GM21786 (cell line): Measurements from ENCODE around the gene PNMA8A.
"Not testable (repeated sequence)": the region's sequence is repeated elsewhere in the genome, so short reads cannot be mapped to it uniquely, and the experiment has no call there.

ENCODE experiments used
- ATAC-seq: cut with Tn5 transposase; IDR thresholded peaks from one replicate; pipeline ENCODE4 v1.9.1; 2021; ENCODE audit not compliant: unreplicated experiment

The PNMA8A gene, protein sequence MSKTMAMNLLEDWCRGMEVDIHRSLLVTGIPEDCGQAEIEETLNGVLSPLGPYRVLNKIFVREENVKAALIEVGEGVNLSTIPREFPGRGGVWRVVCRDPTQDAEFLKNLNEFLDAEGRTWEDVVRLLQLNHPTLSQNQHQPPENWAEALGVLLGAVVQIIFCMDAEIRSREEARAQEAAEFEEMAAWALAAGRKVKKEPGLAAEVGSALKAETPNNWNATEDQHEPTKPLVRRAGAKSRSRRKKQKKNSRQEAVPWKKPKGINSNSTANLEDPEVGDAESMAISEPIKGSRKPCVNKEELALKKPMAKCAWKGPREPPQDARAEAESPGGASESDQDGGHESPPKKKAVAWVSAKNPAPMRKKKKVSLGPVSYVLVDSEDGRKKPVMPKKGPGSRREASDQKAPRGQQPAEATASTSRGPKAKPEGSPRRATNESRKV

DNA sequence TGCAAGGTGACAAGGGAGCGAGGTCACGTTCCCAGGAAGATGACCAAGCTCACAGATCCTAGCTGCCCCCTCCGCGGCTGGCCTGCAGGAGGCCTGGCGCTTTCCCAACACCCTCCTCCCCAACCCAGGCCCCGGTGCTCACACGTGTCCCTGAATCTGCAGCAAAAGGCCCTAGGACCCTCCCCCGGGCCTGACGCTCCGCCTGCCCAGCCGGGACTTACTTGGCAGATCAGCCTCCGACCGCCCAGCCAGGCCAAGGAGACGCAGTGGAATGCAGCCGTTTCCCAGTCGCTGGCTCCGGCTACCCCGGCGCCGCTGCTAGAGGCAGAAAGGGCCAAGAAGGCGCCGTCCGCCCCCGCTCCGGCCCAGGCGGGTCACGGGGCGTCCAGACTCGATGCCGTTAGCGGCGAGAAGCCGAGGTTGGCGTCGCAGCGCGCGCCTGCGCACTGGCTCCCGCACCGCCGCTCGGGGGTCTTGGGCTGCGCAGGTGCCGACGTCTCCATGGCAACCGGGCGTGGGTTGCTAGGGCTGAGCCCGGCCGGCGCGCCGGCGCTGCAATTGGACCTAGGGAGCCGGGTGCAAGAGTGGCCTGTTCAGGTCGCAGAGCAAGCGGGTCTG lies at the start of gene PNMA8A:
Gene PNMA8A, minus strand, starts transcription at position 448 of the 618 bp plus-strand sequence. CDS start 528 bp downstream, outside the sequence.
- no peak for ATAC-seq

DNA sequence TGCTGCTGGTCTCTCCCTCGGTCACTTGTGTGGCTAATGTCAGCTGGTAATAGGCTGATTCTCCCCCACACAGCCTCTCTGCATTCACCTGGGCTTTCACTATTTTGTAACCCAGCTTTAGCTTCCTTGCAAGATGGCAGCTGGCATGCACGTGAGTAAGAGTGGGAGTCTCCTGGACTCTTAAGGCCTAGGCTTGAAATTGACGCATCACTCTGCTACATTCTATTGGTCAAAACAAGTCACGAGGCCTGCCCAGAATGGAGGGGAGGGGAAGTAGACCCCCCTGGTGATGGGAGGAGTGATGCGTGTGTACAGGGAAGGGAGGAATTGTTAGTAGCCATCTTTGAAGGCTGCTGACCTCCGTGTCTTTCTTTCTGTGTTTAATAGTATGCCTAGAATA lies 49.3 kb upstream of the PNMA8A start:
- no peak for ATAC-seq

DNA sequence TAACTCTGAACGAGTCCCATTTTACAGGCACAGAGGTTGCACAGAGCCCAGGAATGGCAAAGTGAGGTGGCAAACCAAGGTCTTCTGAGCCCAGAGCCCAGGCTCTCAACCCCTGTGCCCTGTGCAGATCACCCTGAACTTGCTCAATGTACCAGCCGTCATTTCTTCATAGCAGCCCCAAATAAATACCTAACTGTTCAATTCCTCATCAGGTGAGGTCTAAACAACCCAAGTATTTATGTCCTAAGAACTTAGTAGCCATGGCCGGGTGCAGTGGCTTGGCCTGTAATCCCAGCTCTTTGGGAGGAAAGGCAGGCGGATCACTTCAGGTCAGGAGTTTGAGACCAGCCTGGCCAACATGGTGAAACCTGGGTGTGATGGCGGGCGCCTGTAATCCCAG lies 46.1 kb upstream of the PNMA8A start:
- ATAC-seq, result no peak

DNA sequence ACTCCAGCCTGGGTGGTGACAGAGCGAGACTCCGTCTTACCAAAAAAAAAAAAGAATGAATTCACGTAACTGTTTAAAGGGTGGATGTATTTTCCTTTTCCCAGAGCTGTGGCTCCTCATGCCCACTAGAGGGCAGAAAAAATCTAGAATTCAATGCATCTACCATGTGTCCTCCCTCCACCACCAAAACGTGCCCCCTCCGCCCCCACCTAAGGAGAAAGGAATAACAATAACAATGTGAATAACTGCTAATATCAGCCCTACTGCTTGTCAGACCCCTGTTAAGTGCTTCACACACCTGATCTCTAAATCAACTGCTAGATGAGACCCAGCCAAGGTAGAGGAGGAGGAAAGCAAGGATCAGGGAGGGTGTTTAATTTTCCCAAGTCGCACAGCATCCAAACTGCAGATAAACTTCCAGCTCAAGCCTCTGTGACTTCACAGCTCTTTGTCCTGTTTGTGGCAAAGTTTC lies 44.6 kb upstream of the PNMA8A start:
- no peak for ATAC-seq

DNA sequence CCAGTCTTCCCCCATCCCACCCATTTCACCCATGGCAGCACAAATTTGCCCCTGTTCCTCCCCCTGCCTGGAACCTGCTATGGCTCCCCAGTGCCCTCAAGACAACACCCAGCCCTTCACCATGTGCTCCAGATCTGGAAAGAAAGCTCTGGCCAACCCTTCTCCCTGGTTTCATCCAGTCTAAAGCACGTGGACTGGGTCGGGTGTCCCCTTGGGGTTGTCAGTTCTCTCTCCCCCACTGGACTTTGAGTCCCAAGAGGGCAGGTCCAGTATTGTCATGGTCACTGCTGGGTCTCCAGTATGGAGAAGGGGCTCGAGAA lies 43.9 kb upstream of the PNMA8A start:
- ATAC-seq, result no peak

DNA sequence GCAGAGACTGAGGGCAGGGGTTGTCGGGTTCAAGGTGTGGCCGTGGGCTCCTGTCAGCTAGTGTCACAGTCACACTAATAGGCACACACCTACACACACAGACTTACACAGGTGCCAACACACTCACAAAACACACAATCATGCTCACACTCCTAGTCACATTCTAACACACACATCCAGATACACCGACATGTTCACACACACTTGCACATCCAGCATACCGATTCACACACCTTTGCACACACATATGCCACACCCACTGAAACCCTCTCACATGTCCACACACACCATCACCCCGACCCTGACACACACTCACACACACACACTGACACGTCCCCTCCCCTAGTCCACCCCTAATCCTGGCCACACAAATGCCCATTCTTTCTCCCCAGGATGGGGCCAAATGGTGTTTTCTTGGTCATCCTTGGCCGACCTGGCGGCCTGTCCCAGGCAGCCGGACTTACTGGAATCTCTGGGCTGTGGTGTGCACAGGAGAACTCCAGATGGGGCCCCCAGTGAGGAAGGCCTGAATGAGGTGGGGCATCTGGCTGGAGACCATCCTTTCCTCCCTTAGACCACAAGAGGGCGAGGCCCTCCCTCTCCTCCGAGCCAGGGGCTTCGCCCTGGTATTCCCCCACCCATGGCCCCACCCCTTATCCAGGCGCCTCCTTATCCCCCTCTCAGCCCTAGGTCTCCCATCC lies 43.4 kb upstream of the PNMA8A start:
- no peak for ATAC-seq

DNA sequence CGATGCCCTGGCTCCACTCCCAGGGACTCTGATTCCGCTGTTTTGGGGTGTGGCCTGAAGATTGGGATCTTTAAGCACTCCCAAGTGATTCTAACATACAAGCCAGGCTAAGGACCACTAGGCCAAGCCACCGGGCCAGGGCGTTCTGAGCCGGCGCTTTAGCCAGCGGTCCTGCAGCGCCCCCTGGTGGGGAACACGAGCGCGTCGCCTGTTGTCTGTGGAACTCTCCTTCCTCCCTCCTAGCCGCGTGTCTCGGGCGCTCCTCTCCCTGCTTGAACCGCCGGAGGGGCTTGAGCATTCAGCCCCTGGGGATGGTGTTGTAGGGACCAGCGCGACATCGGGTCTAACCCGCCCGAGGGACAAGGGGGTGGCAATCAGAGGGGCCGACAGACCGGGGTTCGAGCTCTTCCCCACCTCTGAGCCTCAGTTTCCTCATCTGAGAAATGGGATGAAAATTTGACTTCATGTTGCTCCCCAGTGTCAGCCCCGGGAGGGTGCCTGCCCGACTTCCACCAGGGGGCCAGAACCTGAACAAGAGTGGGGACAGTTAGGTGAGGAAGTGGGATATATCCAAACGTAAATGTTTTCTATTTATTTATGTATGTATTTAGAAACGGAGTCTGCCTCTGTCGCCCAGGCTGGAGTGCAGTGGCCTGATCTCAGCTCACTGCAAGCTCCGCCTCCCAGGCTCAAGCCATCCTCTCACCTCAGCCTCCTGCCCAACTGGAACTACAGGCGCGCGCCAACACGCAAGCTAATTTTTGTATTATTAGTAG lies 42.3 kb upstream of the PNMA8A start:
- no peak for ATAC-seq

DNA sequence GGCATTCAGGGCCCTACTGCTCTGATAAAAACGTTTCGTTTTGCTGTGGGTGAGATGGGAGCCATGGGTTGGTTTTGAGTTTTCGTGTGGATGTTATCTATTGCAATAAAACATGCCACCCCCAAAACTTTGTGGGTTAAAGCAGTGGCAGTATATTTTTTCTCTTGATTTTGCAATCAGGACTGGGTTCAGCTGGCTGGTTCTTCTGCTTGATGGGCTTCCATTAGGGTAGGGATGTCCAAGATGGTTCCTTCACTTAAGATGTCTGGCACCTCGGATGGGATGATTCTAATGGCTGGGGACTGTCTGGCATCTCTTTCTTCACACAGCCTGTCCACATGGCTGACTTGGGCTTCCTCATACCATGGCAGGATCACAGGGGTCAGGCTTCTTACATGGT lies 39.9 kb upstream of the PNMA8A start:
- ATAC-seq, result no peak

DNA sequence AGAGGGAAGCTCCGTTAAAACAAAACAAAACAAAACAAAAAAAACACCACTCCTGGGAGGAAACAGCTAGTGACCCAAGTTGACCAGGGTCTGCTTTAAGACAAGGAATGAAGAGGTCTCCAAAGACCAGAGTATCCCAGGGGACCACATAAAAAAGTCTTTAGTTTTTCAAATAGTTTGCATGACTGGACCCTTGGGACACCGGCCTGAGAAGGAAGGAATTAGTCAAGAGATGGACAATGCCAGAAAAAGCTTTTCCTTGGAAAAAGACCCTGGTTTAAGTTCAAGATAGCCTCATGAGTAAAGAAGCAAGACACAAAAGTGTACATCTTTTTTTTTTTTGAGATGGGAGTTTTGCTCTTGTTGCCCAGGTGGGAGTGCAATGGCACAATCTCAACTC lies 36.8 kb upstream of the PNMA8A start:
- no peak for ATAC-seq

DNA sequence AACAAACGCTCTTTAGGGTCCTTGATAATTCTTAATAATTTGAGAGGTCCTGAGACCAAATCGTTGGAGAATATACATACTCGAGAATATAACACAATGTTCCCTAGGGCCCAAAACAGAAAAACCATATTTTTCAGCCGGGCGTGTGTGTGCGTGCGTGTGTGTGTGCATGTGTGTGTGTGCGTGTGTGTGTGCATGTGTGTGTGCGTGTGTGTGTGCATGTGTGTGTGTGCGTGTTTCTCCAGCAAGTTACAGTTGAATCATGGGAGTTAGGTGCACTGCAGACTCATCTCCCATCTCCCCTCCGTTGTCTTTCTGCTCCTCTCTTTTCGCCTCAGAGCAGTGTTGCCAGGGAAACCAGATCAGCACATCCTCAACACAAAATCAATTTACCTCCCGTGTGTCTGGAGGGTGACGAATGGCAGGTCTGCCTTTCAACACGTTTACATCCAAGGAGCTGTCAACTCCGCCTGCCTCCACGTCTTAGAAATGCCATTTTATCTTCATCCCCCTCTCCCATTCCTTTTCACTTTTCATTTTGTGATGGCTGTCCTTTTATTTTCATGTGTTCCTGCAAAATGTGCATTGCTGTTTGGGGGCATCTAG lies 32.6 kb upstream of the PNMA8A start:
- ATAC-seq, result no peak

DNA sequence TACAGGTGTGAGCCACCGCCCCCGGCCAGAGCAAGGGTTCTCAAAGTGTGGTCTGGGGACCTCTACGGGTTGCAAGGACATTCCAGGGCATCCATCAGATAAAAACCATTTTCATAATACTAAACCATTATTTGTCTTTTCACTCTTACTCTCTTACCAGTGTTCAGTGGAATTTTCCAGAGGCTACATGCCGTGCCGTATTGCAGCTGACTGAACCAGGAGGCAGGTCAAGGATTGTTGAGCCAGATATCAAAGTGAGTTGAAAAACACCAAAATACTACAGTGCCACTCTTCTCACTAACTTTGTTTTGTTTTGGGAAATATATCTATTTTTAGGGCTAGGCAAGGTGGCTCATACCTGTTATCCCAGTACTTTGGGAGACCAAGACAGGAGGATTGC lies 31.5 kb upstream of the PNMA8A start:
- ATAC-seq, result no peak

DNA sequence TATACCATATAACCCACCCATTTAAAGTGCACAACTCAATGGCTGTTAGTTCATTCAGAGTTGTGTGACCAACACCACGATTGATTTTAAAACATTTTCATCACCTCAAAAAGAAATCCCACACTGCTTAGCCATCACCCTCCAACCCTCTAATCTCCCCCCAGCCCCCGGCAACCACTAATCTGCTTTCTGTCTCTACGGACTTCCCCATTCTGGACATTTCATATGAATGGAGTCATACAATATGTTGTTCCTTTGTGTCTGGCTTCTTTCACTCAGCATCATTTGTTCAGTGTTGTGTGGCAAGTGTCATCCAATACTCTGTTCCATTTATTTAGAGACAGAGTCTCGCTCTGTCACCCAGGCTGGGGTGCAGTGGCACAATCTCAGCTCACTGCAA lies 28.3 kb upstream of the PNMA8A start:
- ATAC-seq, result no peak

DNA sequence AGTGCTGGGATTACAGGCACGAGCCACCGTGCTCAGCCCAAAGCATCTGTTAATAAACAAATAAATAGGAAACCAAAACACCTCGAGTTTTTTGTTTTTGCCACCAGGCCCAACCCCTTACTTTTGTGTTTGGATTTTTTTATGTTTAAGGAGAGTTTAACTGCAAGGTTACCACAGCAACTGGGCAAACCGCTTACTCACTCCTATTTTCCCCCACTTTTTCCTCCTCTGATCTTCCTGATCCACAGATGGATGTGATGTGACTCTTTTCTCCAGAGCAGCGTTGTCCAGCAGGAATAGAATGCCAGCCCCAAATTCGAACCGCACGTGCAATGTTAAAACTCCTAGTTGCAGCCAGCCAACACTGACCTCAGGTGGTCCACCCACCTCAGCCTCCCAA lies 26.4 kb upstream of the PNMA8A start:
- no peak for ATAC-seq

DNA sequence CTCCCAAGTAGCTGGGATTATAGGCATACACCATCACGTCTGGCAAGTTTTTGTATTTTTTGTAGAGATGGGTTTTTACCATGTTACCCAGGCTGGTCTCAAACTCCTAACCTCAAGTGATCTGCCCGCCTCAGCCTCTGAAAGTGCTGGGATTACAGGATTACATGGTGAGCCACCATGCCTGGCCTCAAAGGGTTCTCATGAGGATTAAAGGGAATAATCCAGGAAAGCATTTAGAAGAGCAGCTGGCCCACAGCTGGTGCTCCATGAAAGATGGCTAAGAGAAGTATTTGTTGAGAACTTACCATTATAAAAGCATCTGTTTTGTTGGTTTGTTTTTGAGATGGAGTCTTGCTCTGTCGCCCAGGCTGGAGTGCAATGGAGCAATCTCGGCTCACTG lies 25.5 kb upstream of the PNMA8A start:
- ATAC-seq, result not testable (repeated sequence)

DNA sequence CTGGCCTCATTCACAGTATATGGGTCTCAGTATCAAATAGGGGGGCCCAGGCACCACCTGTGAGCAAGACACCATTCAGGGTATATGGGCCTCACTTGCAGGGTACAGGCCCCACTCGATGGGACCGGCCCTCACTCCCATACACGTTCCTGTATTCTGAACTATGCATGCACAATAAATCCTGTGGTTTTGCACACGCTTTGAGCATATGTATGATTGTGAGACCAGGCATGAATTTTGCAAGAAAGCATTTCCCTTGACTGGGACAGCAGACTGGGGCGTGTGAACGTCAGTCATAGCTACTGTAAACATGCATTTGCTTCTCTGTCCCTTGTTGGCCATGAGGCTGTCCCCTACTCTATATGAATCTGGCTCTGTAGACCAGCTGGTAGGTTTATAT lies 24.9 kb upstream of the PNMA8A start:
- no peak for ATAC-seq

DNA sequence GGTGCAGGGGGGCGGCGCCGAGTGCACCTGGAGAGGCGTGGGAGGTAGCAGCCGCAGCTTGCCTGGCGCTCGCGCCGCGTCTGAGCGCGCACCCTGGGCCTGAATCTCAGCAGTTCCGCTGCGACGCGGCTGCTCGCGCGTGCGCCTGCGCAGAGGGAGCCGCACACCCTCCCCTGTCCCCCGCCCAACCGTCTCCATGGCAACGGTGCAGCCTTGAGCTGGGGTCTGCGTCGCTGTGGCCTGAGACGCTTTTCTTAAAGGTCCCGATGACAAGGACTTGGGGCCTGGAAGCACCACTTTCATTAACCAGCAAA lies 24.4 kb upstream of the PNMA8A start, which contains the start of gene PNMA8B:
Gene PNMA8B, minus strand, starts transcription at position 82 of the 314 bp plus-strand sequence. CDS start 402 bp downstream, outside the sequence.
- ATAC-seq, result no peak

DNA sequence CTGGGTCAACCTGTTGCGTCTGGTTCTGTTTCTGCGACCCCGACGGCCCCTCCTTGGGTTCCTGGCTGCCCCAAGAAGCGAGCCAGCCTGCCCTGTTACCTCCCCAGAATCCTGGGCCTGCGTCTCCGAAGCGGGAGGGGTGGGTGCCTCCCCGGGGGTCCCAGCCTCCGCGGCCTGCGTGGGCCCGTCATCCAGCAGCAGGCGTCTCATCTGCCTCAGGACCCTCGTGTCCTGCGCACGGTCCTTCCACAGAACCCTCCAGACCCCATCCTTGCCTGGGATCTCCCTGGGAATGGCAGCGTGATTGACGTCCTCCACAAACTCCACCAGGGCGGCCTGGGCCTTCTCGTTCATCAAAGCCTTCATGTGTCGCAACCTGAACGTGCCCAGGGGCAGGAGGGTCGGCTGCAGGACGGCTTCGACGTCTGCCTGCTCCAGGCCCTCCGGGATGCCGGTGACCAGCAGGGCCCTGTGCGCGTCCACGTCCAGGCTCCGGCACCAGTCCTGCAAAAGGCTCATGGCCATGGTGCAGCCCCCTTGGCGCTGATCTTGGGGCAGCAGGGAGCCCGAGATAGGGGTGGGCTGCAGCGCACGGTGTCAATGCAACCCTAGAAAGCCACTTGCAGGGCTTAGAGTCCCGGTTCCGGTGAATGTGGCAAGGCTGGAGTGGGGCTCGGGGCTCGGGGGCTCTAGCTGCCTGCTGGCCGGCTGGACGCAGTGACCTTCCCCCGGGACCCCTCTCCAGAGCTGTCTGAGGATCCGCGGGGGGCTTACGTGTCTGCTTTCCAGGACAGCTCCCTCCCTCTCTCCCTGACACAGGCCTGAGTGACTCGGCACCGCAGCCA lies 23.8 kb upstream of the PNMA8A start:
- no peak for ATAC-seq

DNA sequence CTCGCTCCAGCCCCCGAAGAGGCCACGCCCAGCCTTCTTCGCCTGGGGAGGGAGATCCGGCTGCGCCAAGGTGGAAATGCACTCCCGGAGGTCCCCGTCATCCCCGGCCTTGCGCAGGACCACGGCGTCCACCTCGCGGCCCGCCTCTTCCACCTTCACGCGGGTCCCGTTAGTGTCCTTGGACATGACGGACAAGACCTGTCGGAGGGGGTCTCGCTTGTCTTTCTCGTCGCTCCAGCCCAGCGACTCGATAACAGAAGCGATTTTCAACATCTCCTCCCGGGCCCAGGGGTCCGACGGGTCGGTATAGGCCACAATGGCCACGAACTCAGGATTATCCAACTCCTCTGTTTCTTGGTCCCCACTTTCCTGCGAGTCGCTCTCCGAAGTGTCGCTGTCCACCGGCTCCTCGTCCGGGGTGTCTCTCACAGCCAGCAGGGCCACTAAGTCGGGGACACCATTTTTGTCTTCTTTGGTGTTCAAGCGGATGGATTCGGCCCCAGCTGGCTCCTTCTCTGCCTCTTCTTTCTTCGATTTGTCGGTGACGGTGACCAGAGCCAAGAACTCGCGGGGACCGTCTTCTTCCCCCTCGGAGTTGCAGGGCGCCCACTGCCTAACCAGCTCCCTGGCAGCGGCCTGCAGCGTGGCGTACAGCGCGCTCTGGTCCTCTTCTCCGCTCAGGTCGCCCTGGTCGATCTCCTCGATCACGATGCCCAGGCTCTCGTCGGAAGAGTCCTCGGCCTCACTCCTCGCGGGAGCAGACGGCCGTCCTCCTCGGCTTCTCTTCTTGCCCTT lies 23.0 kb upstream of the PNMA8A start:
- no peak for ATAC-seq
